HepG2 (cell line): Measurements from ENCODE around the gene GRM1.

Experiments used
- BHLHE40 ChIP-seq: IDR thresholded peaks from 2 replicates; pipeline ENCODE4 v1.6.1; 2011; ENCODE audit warnings: low read length, improper control_type of control experiment
- FOXK2 ChIP-seq: fragments of 450-650 bp; IDR thresholded peaks from 2 replicates; pipeline ENCODE4 v1.6.1; 2016
- GPN1 ChIP-seq: sonication (generic); formaldehyde crosslinking; IDR thresholded peaks from 2 replicates; pipeline ENCODE4 v1.5.1; 2020; ENCODE audit warnings: missing genetic modification reagents, borderline replicate concordance
- GTF2F1 ChIP-seq: fragments of 150-350 bp; IDR thresholded peaks from 2 replicates; pipeline ENCODE4 v1.6.1; 2014; ENCODE audit warnings: low read length
- JUN ChIP-seq: sonication (generic); formaldehyde crosslinking; IDR thresholded peaks from 2 replicates; pipeline ENCODE4 v1.4.0; 2020; ENCODE audit warnings: mild to moderate bottlenecking, missing genetic modification reagents
- MIER3 ChIP-seq: IDR thresholded peaks from 2 replicates; pipeline ENCODE4 v1.6.1; 2016; ENCODE audit warnings: missing compliant biosample characterization, borderline replicate concordance
- NRL ChIP-seq: sonication (generic); formaldehyde crosslinking; IDR thresholded peaks from 2 replicates; pipeline ENCODE4 v1.5.0; 2020; ENCODE audit warnings: missing genetic modification reagents, mild to moderate bottlenecking, moderate library complexity, borderline replicate concordance
- SMARCC2 ChIP-seq: fragments of 450-650 bp; IDR thresholded peaks from 2 replicates; pipeline ENCODE4 v1.6.1; 2017; ENCODE audit warnings: antibody characterized with exemption, mild to moderate bottlenecking
- TF ChIP-seq, protein P1 (sequence below): sonication (generic); formaldehyde crosslinking; IDR thresholded peaks from 2 replicates; pipeline ENCODE4 v1.4.0; 2020; ENCODE audit warnings: missing genetic modification reagents
- TF ChIP-seq, protein P2 (sequence below): sonication (generic); formaldehyde crosslinking; IDR thresholded peaks from 2 replicates; pipeline ENCODE4 v1.5.0; 2020; ENCODE audit warnings: mild to moderate bottlenecking, missing genetic modification reagents, moderate library complexity
- TF ChIP-seq, protein P3 (sequence below), 2 experiments: IDR thresholded peaks; 2 replicates each; pipeline ENCODE4 v1.6.1; 2011 to 2012; ENCODE audit warnings: low read length in 2 of 2, borderline replicate concordance in 1 of 2, low read depth in 1 of 2, mild to moderate bottlenecking in 1 of 2, moderate library complexity in 1 of 2
- TF ChIP-seq, protein P4 (sequence below), 2 experiments: sonication (generic) in 1 of 2; formaldehyde crosslinking in 1 of 2; IDR thresholded peaks; 2 replicates each; pipeline versions ENCODE4 v1.5.1 to v1.6.1; 2011 to 2020; ENCODE audit warnings: borderline replicate concordance in 1 of 2, low read depth in 1 of 2, low read length in 1 of 2, mild to moderate bottlenecking in 1 of 2, missing genetic modification reagents in 1 of 2, moderate library complexity in 1 of 2

DNA sequence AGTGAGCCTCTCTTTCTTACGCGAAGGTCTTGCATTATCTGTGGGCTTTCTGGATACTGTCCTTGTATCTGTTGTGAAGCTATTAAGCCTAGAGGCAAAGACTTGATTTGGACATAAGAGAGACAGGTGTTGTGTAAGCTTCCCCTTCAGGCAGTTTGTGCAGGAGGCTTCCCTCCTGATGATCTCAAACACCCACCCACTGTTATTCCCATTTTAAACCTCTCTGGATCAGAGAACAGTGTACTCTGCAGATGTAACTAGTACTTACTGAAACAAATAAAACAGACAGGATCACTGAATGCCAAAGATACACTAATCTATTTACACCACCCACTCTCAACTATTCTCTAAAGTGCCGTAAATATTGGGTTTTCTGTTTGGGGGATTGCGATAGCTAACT, 401.0 kb downstream of the GRM1 start:
- TF ChIP-seq GTF2F1 (no peak), JUN (no peak), NRL (no peak), BHLHE40 (no peak), SMARCC2 (no peak), GPN1 (CRISPR knock-in tag) (no peak), FOXK2 (no peak), MIER3 (CRISPR knock-in tag) (no peak)
- TF ChIP-seq, protein P1, sequence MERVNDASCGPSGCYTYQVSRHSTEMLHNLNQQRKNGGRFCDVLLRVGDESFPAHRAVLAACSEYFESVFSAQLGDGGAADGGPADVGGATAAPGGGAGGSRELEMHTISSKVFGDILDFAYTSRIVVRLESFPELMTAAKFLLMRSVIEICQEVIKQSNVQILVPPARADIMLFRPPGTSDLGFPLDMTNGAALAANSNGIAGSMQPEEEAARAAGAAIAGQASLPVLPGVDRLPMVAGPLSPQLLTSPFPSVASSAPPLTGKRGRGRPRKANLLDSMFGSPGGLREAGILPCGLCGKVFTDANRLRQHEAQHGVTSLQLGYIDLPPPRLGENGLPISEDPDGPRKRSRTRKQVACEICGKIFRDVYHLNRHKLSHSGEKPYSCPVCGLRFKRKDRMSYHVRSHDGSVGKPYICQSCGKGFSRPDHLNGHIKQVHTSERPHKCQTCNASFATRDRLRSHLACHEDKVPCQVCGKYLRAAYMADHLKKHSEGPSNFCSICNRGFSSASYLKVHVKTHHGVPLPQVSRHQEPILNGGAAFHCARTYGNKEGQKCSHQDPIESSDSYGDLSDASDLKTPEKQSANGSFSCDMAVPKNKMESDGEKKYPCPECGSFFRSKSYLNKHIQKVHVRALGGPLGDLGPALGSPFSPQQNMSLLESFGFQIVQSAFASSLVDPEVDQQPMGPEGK (CRISPR knock-in tag) = no peak
- TF ChIP-seq, protein P2, sequence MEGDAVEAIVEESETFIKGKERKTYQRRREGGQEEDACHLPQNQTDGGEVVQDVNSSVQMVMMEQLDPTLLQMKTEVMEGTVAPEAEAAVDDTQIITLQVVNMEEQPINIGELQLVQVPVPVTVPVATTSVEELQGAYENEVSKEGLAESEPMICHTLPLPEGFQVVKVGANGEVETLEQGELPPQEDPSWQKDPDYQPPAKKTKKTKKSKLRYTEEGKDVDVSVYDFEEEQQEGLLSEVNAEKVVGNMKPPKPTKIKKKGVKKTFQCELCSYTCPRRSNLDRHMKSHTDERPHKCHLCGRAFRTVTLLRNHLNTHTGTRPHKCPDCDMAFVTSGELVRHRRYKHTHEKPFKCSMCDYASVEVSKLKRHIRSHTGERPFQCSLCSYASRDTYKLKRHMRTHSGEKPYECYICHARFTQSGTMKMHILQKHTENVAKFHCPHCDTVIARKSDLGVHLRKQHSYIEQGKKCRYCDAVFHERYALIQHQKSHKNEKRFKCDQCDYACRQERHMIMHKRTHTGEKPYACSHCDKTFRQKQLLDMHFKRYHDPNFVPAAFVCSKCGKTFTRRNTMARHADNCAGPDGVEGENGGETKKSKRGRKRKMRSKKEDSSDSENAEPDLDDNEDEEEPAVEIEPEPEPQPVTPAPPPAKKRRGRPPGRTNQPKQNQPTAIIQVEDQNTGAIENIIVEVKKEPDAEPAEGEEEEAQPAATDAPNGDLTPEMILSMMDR = no peak
- TF ChIP-seq, protein P3, sequence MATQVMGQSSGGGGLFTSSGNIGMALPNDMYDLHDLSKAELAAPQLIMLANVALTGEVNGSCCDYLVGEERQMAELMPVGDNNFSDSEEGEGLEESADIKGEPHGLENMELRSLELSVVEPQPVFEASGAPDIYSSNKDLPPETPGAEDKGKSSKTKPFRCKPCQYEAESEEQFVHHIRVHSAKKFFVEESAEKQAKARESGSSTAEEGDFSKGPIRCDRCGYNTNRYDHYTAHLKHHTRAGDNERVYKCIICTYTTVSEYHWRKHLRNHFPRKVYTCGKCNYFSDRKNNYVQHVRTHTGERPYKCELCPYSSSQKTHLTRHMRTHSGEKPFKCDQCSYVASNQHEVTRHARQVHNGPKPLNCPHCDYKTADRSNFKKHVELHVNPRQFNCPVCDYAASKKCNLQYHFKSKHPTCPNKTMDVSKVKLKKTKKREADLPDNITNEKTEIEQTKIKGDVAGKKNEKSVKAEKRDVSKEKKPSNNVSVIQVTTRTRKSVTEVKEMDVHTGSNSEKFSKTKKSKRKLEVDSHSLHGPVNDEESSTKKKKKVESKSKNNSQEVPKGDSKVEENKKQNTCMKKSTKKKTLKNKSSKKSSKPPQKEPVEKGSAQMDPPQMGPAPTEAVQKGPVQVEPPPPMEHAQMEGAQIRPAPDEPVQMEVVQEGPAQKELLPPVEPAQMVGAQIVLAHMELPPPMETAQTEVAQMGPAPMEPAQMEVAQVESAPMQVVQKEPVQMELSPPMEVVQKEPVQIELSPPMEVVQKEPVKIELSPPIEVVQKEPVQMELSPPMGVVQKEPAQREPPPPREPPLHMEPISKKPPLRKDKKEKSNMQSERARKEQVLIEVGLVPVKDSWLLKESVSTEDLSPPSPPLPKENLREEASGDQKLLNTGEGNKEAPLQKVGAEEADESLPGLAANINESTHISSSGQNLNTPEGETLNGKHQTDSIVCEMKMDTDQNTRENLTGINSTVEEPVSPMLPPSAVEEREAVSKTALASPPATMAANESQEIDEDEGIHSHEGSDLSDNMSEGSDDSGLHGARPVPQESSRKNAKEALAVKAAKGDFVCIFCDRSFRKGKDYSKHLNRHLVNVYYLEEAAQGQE (IDR thresholded peaks at IDR 0.05; ENCODE audit: borderline replicate concordance in 1 of 2, low read depth in 1 of 2, low read length in 2 of 2) = no peak
- TF ChIP-seq, protein P4, sequence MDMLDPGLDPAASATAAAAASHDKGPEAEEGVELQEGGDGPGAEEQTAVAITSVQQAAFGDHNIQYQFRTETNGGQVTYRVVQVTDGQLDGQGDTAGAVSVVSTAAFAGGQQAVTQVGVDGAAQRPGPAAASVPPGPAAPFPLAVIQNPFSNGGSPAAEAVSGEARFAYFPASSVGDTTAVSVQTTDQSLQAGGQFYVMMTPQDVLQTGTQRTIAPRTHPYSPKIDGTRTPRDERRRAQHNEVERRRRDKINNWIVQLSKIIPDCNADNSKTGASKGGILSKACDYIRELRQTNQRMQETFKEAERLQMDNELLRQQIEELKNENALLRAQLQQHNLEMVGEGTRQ (IDR thresholded peaks at IDR 0.05; ENCODE audit: low read depth, low read length) = no peak
- TF ChIP-seq, protein P4 (CRISPR knock-in tag; IDR thresholded peaks at IDR 0.05; ENCODE audit: borderline replicate concordance) = no peak
